ENCODE results near the gene PARD3. TPM values are rescaled to one million over a fixed set of nuclear protein-coding genes. Genes with fewer than 3 reads are reported as not detected.

Gene PARD3
- total RNA-seq, 1 experiment from 2014 or later: 46.3 TPM

DNA sequence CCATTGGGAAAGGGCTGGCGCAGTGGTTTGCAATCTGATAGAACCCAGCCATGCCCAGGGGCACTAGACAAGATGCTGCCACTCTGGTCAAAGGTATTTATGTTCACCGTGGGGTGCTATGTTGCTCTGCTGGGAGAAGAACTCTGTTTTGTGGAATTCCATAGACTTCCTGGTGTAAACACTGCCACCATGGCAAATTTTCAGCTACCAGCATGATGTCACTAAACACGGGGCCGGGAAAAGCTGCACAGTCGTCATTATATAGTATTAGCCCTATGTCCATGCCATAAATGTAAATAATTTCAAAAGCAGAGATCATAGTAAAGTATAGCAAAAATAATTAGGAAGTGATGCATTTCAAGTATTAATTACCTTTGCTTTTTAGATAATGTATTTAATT, 500.6 kb downstream of the PARD3 start:
- DNase-seq (ENCODE audit: low read depth, low spot score): no peak
- Histone ChIP-seq H3K79me2 (ENCODE audit: insufficient read depth, low read length) (no peaks in the 10 kb centered on the region), H3K27ac (ENCODE audit: low read depth, low read length) (no peak overlapping the region), H3K9ac (ENCODE audit: low read length) (no peak overlapping the region), H3K9me3 (ENCODE audit: control insufficient read depth in 1 of 2, insufficient read depth in 1 of 2, low read depth in 1 of 2, low read length in 2 of 2) (no peaks in the 10 kb centered on the region), H3K4me1 (ENCODE audit: control insufficient read depth in 1 of 2, insufficient read depth in 2 of 2, low read length in 2 of 2) (peaks cover 4% of the 10 kb centered on the region in 2 experiments), H3K9me2 (ENCODE audit: insufficient read depth) (no peaks in the 10 kb centered on the region), H3K4me3 (replicated peaks in 1 of 2; ENCODE audit: low read depth in 1 of 2, low read length in 2 of 2) (no peak overlapping the region), H3K27me3 (ENCODE audit: insufficient read depth, low read length) (no peaks in the 10 kb centered on the region), H3K4me2 (ENCODE audit: low read length) (no peak overlapping the region), H3K36me3 (ENCODE audit: control insufficient read depth in 1 of 2, insufficient read depth in 2 of 2, low read length in 2 of 2) (no peaks in the 10 kb centered on the region), H4K20me1 (ENCODE audit: insufficient read depth) (no peaks in the 10 kb centered on the region), H2AFZ (ENCODE audit: low read depth, low read length, poor library complexity, severe bottlenecking) (no peak overlapping the region)
- RAD21 ChIA-PET (ENCODE audit: low non-redundant PET in 1 of 2, low total read pairs in 2 of 2, uncharacterized antibody in 2 of 2, unreplicated experiment in 2 of 2): no interaction called here
- CTCF ChIA-PET: no interaction called here
- no peak for ATAC-seq
- POLR2A ChIA-PET: no interaction called here
- no peak for TF ChIP-seq RAD21 (IDR thresholded peaks at IDR 0.05; ENCODE audit: low read depth)
- TF ChIP-seq ZFX (IDR thresholded peaks at IDR 0.05): no peak
- TF ChIP-seq EGR1 (IDR thresholded peaks at IDR 0.05; ENCODE audit: low read depth): no peak
- intact Hi-C loops (cut with micrococcal nuclease): no loop called here
- no TSS peak for BruUV-seq (replicated peaks)

DNA sequence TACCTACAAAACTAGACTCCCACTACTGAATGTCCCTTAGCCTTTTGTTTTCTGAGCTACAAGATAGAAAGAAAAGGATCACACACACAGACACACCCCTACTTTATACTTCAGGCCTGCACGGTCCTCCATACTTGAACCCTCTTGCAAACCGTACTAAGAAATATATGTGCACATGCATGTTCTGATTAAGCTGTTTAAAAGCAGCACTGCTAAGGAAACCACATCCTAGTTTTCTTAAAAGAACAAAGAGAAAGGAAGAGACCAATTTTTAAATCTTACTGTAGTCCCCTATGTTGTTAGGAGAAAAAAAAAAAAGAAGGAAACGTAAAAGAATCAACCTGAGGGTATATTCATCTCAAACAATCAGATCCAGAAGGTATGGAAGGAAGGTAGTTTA, 501.2 kb downstream of the PARD3 start:
- POLR2A ChIA-PET: no interaction called here
- Histone ChIP-seq H4K20me1 (ENCODE audit: insufficient read depth) (no peaks in the 10 kb centered on the region), H3K9me2 (ENCODE audit: insufficient read depth) (no peaks in the 10 kb centered on the region), H3K79me2 (ENCODE audit: insufficient read depth, low read length) (no peaks in the 10 kb centered on the region), H3K4me1 (ENCODE audit: control insufficient read depth in 1 of 2, insufficient read depth in 2 of 2, low read length in 2 of 2) (no peaks in the 10 kb centered on the region), H2AFZ (ENCODE audit: low read depth, low read length, poor library complexity, severe bottlenecking) (no peak overlapping the region), H3K27ac (ENCODE audit: low read depth, low read length) (no peak overlapping the region), H3K27me3 (ENCODE audit: insufficient read depth, low read length) (no peaks in the 10 kb centered on the region), H3K36me3 (ENCODE audit: control insufficient read depth in 1 of 2, insufficient read depth in 2 of 2, low read length in 2 of 2) (no peaks in the 10 kb centered on the region), H3K4me2 (ENCODE audit: low read length) (no peak overlapping the region), H3K4me3 (replicated peaks in 1 of 2; ENCODE audit: low read depth in 1 of 2, low read length in 2 of 2) (no peak overlapping the region), H3K9me3 (ENCODE audit: control insufficient read depth in 1 of 2, insufficient read depth in 1 of 2, low read depth in 1 of 2, low read length in 2 of 2) (no peaks in the 10 kb centered on the region), H3K9ac (ENCODE audit: low read length) (no peak overlapping the region)
- BruUV-seq (replicated peaks): no TSS peak
- intact Hi-C loops (cut with micrococcal nuclease): no loop called here
- TF ChIP-seq TCF7L2 (IDR thresholded peaks at IDR 0.05; ENCODE audit: borderline replicate concordance, extremely low read depth, insufficient read depth, insufficient read length) (no peak), EZH2 (IDR thresholded peaks at IDR 0.05) (no peak), POLR2A (IDR thresholded peaks at IDR 0.05; ENCODE audit: borderline replicate concordance, extremely low read depth, insufficient read depth, insufficient read length) (no peak), ZFX (IDR thresholded peaks at IDR 0.05) (no peak), SRF (IDR thresholded peaks at IDR 0.05; ENCODE audit: low read depth) (no peak), EZH2phosphoT487 (IDR thresholded peaks at IDR 0.05; ENCODE audit: borderline replicate concordance) (no peak), SIN3A (IDR thresholded peaks at IDR 0.05; ENCODE audit: low read depth) (no peak), SP1 (IDR thresholded peaks at IDR 0.05; ENCODE audit: low read depth) (no peak), POLR2AphosphoS5 (IDR thresholded peaks at IDR 0.05; ENCODE audit: low read depth, low read length) (no peak), CBX3 (IDR thresholded peaks at IDR 0.05; ENCODE audit: low read depth) (no peak), JUND (IDR thresholded peaks at IDR 0.05) (no peak), FOSL1 (IDR thresholded peaks at IDR 0.05; ENCODE audit: low read depth) (no peak)
- TF ChIP-seq, protein P1, sequence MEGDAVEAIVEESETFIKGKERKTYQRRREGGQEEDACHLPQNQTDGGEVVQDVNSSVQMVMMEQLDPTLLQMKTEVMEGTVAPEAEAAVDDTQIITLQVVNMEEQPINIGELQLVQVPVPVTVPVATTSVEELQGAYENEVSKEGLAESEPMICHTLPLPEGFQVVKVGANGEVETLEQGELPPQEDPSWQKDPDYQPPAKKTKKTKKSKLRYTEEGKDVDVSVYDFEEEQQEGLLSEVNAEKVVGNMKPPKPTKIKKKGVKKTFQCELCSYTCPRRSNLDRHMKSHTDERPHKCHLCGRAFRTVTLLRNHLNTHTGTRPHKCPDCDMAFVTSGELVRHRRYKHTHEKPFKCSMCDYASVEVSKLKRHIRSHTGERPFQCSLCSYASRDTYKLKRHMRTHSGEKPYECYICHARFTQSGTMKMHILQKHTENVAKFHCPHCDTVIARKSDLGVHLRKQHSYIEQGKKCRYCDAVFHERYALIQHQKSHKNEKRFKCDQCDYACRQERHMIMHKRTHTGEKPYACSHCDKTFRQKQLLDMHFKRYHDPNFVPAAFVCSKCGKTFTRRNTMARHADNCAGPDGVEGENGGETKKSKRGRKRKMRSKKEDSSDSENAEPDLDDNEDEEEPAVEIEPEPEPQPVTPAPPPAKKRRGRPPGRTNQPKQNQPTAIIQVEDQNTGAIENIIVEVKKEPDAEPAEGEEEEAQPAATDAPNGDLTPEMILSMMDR (IDR thresholded peaks at IDR 0.05 in 2 of 3, conservative IDR thresholded peaks at IDR 0.05 in 1 of 3; ENCODE audit: borderline replicate concordance in 1 of 3, insufficient read depth in 1 of 3, low read depth in 2 of 3, low read length in 2 of 3): no peak
- TF ChIP-seq, protein P2, sequence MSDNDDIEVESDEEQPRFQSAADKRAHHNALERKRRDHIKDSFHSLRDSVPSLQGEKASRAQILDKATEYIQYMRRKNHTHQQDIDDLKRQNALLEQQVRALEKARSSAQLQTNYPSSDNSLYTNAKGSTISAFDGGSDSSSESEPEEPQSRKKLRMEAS (IDR thresholded peaks at IDR 0.05): no peak
- TF ChIP-seq, protein P3, sequence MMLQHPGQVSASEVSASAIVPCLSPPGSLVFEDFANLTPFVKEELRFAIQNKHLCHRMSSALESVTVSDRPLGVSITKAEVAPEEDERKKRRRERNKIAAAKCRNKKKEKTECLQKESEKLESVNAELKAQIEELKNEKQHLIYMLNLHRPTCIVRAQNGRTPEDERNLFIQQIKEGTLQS (IDR thresholded peaks at IDR 0.05): no peak
- TF ChIP-seq, protein P4, sequence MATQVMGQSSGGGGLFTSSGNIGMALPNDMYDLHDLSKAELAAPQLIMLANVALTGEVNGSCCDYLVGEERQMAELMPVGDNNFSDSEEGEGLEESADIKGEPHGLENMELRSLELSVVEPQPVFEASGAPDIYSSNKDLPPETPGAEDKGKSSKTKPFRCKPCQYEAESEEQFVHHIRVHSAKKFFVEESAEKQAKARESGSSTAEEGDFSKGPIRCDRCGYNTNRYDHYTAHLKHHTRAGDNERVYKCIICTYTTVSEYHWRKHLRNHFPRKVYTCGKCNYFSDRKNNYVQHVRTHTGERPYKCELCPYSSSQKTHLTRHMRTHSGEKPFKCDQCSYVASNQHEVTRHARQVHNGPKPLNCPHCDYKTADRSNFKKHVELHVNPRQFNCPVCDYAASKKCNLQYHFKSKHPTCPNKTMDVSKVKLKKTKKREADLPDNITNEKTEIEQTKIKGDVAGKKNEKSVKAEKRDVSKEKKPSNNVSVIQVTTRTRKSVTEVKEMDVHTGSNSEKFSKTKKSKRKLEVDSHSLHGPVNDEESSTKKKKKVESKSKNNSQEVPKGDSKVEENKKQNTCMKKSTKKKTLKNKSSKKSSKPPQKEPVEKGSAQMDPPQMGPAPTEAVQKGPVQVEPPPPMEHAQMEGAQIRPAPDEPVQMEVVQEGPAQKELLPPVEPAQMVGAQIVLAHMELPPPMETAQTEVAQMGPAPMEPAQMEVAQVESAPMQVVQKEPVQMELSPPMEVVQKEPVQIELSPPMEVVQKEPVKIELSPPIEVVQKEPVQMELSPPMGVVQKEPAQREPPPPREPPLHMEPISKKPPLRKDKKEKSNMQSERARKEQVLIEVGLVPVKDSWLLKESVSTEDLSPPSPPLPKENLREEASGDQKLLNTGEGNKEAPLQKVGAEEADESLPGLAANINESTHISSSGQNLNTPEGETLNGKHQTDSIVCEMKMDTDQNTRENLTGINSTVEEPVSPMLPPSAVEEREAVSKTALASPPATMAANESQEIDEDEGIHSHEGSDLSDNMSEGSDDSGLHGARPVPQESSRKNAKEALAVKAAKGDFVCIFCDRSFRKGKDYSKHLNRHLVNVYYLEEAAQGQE (IDR thresholded peaks at IDR 0.05; ENCODE audit: low read depth): no peak
- CTCF ChIA-PET: no interaction called here
- ATAC-seq: no peak
- no peak for DNase-seq (ENCODE audit: low read depth, low spot score)
- RAD21 ChIA-PET (ENCODE audit: low non-redundant PET in 1 of 2, low total read pairs in 2 of 2, uncharacterized antibody in 2 of 2, unreplicated experiment in 2 of 2): no interaction called here

All from HCT116 (cell line).